GM12875 (cell line): Measurements from ENCODE around the gene GARIN5B.
A peak's percentile ranks its signal among the peaks of the same experiment; 100 is the strongest.

ENCODE experiments used
- H3K4me3 ChIP-seq: one replicate; pipeline ENCODE4 v1.5.1; 2011; ENCODE audit warnings: low read depth, low read length, control low read depth
- TF ChIP-seq, protein P1 (sequence below): IDR thresholded peaks from 2 replicates; pipeline ENCODE4 v1.5.1; 2011; ENCODE audit warnings: low read depth, mild to moderate bottlenecking, control low read depth, inconsistent platforms, low read length, moderate library complexity, borderline replicate concordance; ENCODE audit not compliant: insufficient read depth

Gene GARIN5B

DNA sequence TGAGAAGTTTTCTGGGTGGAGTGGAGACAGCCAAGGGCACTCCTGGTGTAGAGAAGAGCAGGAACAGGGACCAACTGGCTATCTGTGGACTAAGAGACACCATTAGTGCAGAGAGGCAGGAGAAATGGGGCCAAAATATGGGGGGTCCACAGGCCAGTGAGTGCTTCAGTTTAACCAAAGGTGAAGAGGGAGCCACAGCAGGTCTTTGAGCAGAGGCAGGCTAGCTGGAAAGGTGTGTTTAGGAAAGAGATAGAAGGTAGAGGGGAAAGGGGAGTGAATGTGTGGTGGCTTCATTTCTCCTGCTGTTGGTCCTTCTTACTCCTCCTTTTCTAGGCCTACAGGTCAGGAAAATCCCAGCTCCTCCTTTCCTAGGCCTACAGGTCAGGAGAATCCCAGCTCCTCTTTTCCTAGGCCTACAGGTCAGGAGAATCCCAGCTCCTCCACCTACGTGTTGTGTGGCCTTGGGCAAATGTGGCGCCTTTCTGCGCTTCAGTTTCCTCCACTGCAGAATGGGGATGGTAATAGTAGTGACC, 19.5 kb upstream of the GARIN5B start:
- peak overlapping the region; percentile 68 for H3K4me3 ChIP-seq
- TF ChIP-seq, protein P1, sequence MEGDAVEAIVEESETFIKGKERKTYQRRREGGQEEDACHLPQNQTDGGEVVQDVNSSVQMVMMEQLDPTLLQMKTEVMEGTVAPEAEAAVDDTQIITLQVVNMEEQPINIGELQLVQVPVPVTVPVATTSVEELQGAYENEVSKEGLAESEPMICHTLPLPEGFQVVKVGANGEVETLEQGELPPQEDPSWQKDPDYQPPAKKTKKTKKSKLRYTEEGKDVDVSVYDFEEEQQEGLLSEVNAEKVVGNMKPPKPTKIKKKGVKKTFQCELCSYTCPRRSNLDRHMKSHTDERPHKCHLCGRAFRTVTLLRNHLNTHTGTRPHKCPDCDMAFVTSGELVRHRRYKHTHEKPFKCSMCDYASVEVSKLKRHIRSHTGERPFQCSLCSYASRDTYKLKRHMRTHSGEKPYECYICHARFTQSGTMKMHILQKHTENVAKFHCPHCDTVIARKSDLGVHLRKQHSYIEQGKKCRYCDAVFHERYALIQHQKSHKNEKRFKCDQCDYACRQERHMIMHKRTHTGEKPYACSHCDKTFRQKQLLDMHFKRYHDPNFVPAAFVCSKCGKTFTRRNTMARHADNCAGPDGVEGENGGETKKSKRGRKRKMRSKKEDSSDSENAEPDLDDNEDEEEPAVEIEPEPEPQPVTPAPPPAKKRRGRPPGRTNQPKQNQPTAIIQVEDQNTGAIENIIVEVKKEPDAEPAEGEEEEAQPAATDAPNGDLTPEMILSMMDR, result no peak

- TF ChIP-seq, protein P1, result no peak
These were observed 19.0 kb upstream of the GARIN5B start for GRCh38 chr19:55382013-55382412.

GRCh38 chr19:55379174-55379573, 16.1 kb upstream of the GARIN5B start:
- no peak overlapping the region for H3K4me3 ChIP-seq
- TF ChIP-seq, protein P1, result no peak

More at GRCh38 chr19:55382013-55382412, 19.0 kb upstream of the GARIN5B start:
- no peak overlapping the region for H3K4me3 ChIP-seq

GRCh38 chr19:55377356-55378131, 14.5 kb upstream of the GARIN5B start:
- no peak overlapping the region for H3K4me3 ChIP-seq
- TF ChIP-seq, protein P1, result no peak

- TF ChIP-seq, protein P1, result no peak
- H3K4me3 ChIP-seq, result no peak within 1 kb of the TSS
These were observed 13.3 kb upstream of the GARIN5B start, which contains the start of gene TMEM190 for GRCh38 chr19:55376241-55376933. TMEM190 (plus strand) TSS chr19:55376826; CDS start chr19:55376854, 28 bp downstream.

GRCh38 chr19:55373993-55374757, 11.1 kb upstream of the GARIN5B start:
- TF ChIP-seq, protein P1, result no peak
- no peak overlapping the region for H3K4me3 ChIP-seq
